HG02623 (cell line): Measurements from ENCODE around the gene UBE2H.

ENCODE experiments used
- ATAC-seq: cut with Tn5 transposase; IDR thresholded peaks from one replicate; pipeline ENCODE4 v1.9.1; 2021; ENCODE audit warnings: moderate library complexity; ENCODE audit not compliant: unreplicated experiment

UBE2H gene

DNA sequence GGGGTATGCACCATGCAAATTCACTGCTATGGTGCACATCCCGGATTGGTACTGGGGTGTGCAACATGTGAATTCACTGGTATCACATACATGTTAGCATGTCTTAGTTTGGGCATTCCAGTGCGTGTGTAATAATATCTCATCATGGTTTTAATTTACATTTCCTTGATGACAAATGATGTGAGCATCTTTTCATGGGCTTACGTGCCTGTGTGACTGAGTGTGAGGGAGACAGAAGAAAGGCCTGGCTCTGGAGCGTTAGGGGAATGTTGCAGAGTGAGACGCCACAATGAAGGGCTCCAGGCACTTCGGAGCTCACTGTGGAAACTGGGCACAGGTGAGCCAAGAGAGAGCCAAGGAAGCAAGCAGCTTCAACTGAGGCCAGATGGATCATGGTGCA is 162.6 kb downstream of the UBE2H start:
- ATAC-seq: no peak

GRCh38 chr7:129789652-129790051 is 163.1 kb downstream of the UBE2H start:
- ATAC-seq: no peak

GRCh38 chr7:129789000-129789399 is 163.8 kb downstream of the UBE2H start:
- no peak for ATAC-seq

DNA sequence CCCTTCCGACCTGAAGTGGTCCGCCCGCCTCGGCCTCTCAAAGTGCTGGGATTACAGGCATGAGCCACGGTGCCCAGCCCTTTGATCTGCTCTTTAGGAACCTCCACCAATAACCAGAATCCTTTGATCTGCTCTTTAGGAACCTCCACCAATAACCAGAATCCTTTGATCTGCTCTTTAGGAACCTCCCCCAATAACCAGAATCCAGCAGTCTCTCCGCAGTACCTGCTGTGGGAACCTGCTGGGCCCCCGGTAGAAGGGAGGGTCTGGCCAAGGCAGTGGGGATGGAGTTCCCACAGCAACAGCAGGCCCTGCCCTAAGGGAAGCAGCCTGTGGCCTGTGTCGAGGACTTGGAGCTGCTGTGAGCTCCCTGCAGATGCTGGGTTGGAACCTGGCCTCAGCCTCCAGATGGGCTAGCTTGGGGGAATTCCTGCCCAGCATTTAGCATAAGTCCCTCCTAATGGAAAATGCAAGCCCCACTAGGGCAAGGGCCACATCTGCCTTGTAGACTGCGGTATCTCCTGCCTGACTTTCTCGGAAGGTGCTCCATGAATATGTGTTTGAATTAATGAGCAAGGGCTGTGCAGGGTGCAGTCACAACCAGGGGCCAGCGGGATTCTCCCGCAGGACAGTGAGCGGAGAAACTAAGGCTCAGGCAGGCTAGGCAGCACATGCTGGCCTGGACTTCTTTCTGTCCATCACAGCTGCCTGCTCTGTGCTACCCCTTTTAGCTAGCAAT is 165.8 kb downstream of the UBE2H start:
- ATAC-seq: no peak

DNA sequence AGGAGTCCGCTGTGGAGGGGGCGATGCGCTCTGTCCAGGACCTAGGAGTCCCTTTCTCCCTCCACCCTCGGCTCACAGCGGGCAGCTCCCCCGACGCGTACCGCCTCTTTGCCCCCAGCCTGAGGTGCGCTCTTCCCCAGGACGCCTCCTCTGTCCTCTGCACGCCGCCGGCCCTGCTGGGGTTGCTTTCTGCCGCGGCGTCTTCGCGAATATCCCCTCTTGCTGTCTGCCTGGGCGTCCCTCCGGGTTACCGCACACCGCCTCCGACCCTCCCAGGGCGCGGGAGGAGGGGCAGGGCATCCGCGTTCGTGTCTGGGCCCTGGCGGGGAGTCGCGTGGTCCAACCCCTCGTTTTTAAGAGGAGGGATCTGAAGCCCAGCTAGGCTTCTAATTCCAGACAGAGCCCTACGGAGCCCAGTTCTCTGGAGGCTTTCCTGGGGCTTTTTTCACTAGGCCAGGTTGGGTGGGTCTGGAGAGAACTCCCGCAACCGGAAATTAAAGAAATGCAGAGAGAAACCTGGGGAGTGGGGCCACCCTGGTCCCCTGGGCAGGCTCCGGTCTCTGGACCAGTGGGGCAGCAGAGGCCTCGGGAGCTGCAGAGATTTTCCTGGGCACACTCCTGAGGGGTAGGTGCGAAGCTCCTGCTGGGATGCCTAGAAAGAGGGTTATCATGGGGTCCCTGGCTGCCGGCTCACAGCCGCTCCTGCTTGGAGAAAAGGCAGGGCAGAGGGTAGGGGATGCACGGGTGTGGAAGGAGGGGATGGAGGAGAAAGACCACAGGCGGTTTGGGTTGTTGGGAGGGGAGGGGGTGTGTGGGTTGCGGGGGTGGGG is 166.9 kb downstream of the UBE2H start:
- ATAC-seq: no peak

DNA sequence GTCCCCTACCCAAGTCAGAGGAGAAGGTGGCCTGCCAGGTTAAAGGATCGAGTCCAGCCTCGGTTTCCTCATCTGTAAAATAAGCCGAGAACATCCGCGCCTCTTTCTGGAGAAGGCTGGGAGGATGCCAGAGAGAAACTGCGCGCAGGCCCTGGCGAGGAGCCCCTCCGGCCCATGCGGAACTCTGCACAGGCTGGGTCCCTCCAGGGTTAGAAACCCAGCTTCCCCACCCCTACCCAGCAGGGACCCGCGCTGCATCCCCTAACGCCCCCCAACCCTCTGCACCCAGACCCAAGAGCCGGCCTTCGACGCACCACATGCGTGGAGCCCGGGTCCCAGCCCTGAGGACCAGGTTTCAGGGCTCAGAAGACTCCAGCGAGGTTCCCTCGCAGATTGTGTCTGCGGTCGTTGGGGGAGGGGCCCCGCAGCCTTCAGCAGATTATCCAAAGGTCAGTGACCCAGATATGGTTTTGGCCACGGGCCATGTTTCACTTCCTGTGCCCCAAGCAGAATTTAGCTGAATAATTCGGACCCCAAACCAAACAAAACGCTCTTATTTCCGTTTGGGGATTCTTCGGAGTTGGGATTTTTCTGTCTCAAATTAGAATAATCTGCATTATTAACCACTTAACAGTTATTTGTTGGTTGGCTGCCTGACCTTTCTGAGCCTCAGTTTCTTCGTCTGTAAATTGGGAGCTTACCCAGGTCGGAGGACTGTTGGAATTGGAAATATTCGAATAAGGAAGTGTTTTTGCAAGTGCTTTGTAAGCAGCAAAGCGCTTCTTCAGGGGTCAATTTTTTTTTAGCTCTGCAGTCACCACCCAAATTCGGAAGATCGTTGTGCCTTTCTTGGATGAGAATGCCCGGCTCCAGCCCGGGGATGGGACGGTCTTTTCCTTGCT is 167.7 kb downstream of the UBE2H start:
- no peak for ATAC-seq

GRCh38 chr7:129784437-129784782 is 168.3 kb downstream of the UBE2H start:
- no peak for ATAC-seq

- ATAC-seq: no peak
These were observed 169.2 kb downstream of the UBE2H start for GRCh38 chr7:129783584-129783919.

DNA sequence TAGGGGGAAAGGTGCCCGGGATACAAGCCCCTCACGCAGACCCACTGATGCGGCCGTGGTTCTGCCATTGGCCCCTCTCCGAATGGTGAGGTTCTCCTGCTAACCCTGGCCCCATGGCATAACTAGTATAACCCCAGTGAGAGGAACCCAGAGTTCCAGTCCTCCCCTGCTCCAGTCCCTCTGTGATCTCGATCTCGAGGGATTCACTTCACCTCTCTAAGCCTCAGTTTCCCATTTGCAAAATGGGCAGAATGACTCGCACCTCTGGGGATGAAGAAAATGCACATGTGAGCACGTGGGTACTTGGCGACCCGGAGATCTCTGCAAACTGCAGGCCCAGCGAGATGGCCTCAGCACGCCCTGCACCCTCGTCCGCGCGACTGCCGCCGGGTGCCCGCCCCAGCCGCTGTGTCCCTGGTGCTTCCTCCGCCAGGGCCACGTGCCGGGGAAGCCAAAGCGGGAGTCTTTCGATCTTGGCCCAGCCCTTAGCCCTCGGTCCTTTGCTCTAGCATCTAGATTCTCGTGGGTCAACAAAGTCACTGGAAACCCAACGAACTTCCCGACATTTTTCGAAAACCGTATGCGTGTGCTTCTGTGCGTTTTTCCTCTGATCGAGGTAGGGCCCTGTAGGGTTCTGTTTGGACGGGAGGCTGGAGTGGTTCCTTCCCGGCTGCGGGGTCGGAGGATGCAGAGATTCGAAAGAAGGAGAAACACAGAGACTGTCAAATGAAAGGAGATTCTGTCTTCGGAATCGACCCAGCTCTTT is 169.8 kb downstream of the UBE2H start:
- no peak for ATAC-seq

GRCh38 chr7:129781928-129782817 is 170.6 kb downstream of the UBE2H start:
- no peak for ATAC-seq

GRCh38 chr7:129780974-129781927 is 171.5 kb downstream of the UBE2H start:
- ATAC-seq: no peak
